Measurements from ENCODE around the gene TWIST2. TPM values are rescaled to one million over a fixed set of nuclear protein-coding genes. Genes with fewer than 3 reads are reported as not detected.

The TWIST2 gene
- total RNA-seq, 1 experiment from 2014 or later, result 5.0 TPM

GRCh38 chr2:238895891-238896600, 48.2 kb downstream of the TWIST2 start:
- TF ChIP-seq EZH2 (IDR thresholded peaks at IDR 0.05; ENCODE audit: low read depth), result no peak
- TF ChIP-seq, protein P1, sequence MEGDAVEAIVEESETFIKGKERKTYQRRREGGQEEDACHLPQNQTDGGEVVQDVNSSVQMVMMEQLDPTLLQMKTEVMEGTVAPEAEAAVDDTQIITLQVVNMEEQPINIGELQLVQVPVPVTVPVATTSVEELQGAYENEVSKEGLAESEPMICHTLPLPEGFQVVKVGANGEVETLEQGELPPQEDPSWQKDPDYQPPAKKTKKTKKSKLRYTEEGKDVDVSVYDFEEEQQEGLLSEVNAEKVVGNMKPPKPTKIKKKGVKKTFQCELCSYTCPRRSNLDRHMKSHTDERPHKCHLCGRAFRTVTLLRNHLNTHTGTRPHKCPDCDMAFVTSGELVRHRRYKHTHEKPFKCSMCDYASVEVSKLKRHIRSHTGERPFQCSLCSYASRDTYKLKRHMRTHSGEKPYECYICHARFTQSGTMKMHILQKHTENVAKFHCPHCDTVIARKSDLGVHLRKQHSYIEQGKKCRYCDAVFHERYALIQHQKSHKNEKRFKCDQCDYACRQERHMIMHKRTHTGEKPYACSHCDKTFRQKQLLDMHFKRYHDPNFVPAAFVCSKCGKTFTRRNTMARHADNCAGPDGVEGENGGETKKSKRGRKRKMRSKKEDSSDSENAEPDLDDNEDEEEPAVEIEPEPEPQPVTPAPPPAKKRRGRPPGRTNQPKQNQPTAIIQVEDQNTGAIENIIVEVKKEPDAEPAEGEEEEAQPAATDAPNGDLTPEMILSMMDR (conservative IDR thresholded peaks at IDR 0.05), result no peak
- ChIA-PET CTCF (no interaction called here), POLR2A (ENCODE audit: unreplicated experiment) (interaction anchor here (0.6 kb wide), 1 partner anchor 280 kb away, joined by 3 read pairs; no protein-coding TSS in a partner anchor)
- H2AFZ ChIP-seq, result peak overlapping the region; percentile 77
- BruUV-seq (replicated peaks), result TSS peak; percentile 59
- peak overlapping the region; percentile 41; the same call in 1 of the 2 replicates for H3K4me3 ChIP-seq
- no peaks in the 10 kb centered on the region for H3K9me3 ChIP-seq (ENCODE audit: insufficient read depth, low read depth)
- no peaks in the 10 kb centered on the region for H3K9me2 ChIP-seq (ENCODE audit: insufficient read depth)
- peaks cover 8% of the 10 kb centered on the region; the same call in 1 of the 2 replicates for H3F3A ChIP-seq (ENCODE audit: insufficient read depth, low read depth)
- peak; percentile 39 to 73 for DNase-seq
- peak overlapping the region; percentile 65 for H3K27ac ChIP-seq
- no peaks in the 10 kb centered on the region for H3K36me3 ChIP-seq (ENCODE audit: low read depth)
- H3K4me1 ChIP-seq (replicated peaks; ENCODE audit: insufficient read depth), result peaks cover 25% of the 10 kb centered on the region
- peaks cover 7% of the 10 kb centered on the region; the same call in 1 of the 2 replicates for H3K27me3 ChIP-seq (ENCODE audit: insufficient read depth, low read depth)
- no peaks in the 10 kb centered on the region for H4K20me1 ChIP-seq (ENCODE audit: insufficient read depth)
- H3K79me2 ChIP-seq (ENCODE audit: low read depth), result no peaks in the 10 kb centered on the region
- H3K4me2 ChIP-seq, result peak overlapping the region; percentile 74
- intact Hi-C loops (cut with micrococcal nuclease; ENCODE audit: unreplicated experiment), result loop anchor here (1.0 kb wide), 1 partner anchor 32 kb away; no protein-coding TSS in a partner anchor

- no peak for DNase-seq
- Histone ChIP-seq H3F3A (ENCODE audit: insufficient read depth, low read depth) (peaks cover 8% of the 10 kb centered on the region; the same call in 1 of the 2 replicates), H3K9me3 (ENCODE audit: insufficient read depth, low read depth) (no peaks in the 10 kb centered on the region), H3K4me1 (replicated peaks; ENCODE audit: insufficient read depth) (peaks cover 25% of the 10 kb centered on the region), H3K4me2 (peak overlapping the region; percentile 74; the same call in 1 of the 2 replicates), H2AFZ (no peak overlapping the region), H3K9me2 (ENCODE audit: insufficient read depth) (no peaks in the 10 kb centered on the region), H3K79me2 (ENCODE audit: low read depth) (no peaks in the 10 kb centered on the region), H4K20me1 (ENCODE audit: insufficient read depth) (no peaks in the 10 kb centered on the region), H3K27ac (no peak overlapping the region), H3K36me3 (ENCODE audit: low read depth) (no peaks in the 10 kb centered on the region), H3K4me3 (no peak overlapping the region), H3K27me3 (ENCODE audit: insufficient read depth, low read depth) (peaks cover 11% of the 10 kb centered on the region; the same call in 1 of the 2 replicates)
- ChIA-PET POLR2A (ENCODE audit: unreplicated experiment) (interaction anchor here (0.6 kb wide), 1 partner anchor 281 kb away, joined by 3 read pairs; no protein-coding TSS in a partner anchor), CTCF (no interaction called here)
- no TSS peak for BruUV-seq (replicated peaks)
- TF ChIP-seq, protein P1 (conservative IDR thresholded peaks at IDR 0.05), result no peak
- TF ChIP-seq EZH2 (IDR thresholded peaks at IDR 0.05; ENCODE audit: low read depth), result no peak
- intact Hi-C loops (cut with micrococcal nuclease; ENCODE audit: unreplicated experiment), result no loop called here
These were observed 48.8 kb downstream of the TWIST2 start for GRCh38 chr2:238896641-238897040.

- intact Hi-C loops (cut with micrococcal nuclease; ENCODE audit: unreplicated experiment), result no loop called here
- Histone ChIP-seq H3K9me3 (ENCODE audit: insufficient read depth, low read depth) (no peaks in the 10 kb centered on the region), H3K27ac (no peak overlapping the region), H3K9me2 (ENCODE audit: insufficient read depth) (no peaks in the 10 kb centered on the region), H3F3A (ENCODE audit: insufficient read depth, low read depth) (peaks cover 8% of the 10 kb centered on the region; the same call in 1 of the 2 replicates), H3K4me1 (replicated peaks; ENCODE audit: insufficient read depth) (peaks cover 25% of the 10 kb centered on the region), H3K36me3 (ENCODE audit: low read depth) (no peaks in the 10 kb centered on the region), H4K20me1 (ENCODE audit: insufficient read depth) (no peaks in the 10 kb centered on the region), H3K27me3 (ENCODE audit: insufficient read depth, low read depth) (peaks cover 11% of the 10 kb centered on the region; the same call in 1 of the 2 replicates), H2AFZ (no peak overlapping the region), H3K4me3 (no peak overlapping the region), H3K79me2 (ENCODE audit: low read depth) (no peaks in the 10 kb centered on the region), H3K4me2 (no peak overlapping the region)
- TF ChIP-seq, protein P1 (conservative IDR thresholded peaks at IDR 0.05), result no peak
- no peak for TF ChIP-seq EZH2 (IDR thresholded peaks at IDR 0.05; ENCODE audit: low read depth)
- no peak for DNase-seq
- POLR2A ChIA-PET (ENCODE audit: unreplicated experiment), result no interaction called here
- BruUV-seq (replicated peaks), result no TSS peak
- CTCF ChIA-PET, result no interaction called here
These were observed 49.4 kb downstream of the TWIST2 start for GRCh38 chr2:238897122-238897880.
